Umbilical cord (tissue), 2 donors: Measurements from ENCODE around the gene CMC2. TPM values are rescaled to one million over a fixed set of nuclear protein-coding genes. Genes with fewer than 3 reads are reported as not detected.

Source experiments
- DNase-seq: peaks from one replicate; pipeline ENCODE4 v3.0.0-alpha.2; 2015; ENCODE audit warnings: low spot score
- total RNA-seq: library from RNA; depleted of rRNA; stranded (reverse); fragments of >200 nt; gene quantifications from one replicate; pipeline ENCODE4 v1.2.3, GENCODE V29; 2014; ENCODE audit warnings: low replicate concordance; ENCODE audit not compliant: insufficient read depth

Gene CMC2
- total RNA-seq, 1 donor from 2014 or later, result 15.4 TPM

GRCh38 chr16:80932708-80933095, 74.0 kb downstream of the CMC2 start:
- peak; percentile 62 for DNase-seq

DNA sequence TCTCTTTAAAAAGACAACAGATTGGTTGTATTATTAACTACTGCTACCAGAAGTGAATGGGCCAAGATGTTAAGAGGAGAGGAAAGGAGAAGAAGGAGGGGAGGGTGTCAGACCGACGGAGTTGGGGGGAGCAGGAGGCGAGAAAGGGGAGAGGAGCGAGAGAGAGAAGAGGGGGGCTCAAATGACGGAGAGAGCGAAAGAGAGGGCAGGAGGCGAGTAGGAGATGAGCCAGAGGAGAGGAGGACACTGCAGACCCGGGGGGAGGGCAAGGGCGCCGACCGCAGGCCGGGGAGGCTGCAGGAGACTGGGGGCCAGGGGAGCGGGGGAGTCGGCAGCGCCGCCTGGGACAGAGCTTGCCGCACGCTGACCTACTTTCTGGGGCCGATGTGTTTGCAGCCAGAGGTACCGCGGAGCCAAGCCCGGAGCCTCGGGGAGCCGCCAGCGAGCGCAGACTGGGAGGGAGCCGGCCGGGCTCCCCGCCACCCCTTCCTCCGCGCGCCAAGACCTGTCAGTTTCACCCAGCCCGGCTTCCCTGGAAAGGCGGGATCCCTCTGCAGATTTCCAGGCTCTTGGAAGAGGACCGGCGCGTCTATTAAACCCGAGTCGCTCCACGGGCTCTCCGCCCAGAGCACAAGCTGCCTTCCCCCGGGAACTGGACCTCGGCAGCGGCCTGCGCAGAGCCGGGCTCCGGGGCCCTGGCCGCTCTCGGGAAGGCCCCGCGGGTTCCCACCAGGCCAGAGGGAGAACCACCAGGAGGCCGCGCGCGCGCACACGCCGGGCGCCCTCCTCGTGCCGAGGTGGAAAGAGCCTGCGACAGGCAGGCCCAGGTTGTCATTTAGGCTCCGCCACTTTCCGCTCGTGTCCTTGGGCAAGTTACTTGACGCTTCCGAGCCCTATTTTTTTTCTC, 74.6 kb downstream of the CMC2 start:
- peak; percentile 76 for DNase-seq

GRCh38 chr16:80924372-80924978, 82.2 kb downstream of the CMC2 start:
- peak; percentile 12 for DNase-seq

DNA sequence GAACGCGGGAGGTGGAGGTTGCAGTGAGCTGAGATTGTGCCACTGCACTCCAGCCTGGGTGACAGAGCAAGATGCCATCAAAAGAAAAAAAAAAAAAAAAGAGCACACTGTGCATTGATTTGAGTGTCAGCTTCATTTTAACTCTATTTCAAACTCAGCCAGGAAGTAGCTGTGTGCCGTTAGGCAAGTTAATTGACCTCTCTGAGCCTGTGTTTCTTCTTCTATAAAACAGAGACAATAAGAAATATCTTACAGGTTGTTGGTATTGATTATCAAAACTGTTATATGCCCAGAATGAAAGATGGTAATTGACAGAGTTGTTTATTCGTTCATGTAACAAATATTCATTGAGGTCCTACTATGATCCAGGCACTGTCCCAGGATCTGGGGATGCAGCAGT, 83.3 kb downstream of the CMC2 start:
- DNase-seq, result no peak

Other genes starting within 250 kb of the CMC2 start
- gene CDYL2, start 202.3 kb downstream of the CMC2 start, total RNA-seq, result 3.4 TPM
- gene CENPN, start 329 bp upstream of the CMC2 start, total RNA-seq, result 14.9 TPM
- 55.9 TPM for gene ATMIN, start 29.0 kb upstream of the CMC2 start, total RNA-seq
- not detected for gene C16orf46, start 70.4 kb upstream of the CMC2 start, total RNA-seq
- 17.6 TPM for gene GCSH, start 89.5 kb upstream of the CMC2 start, total RNA-seq
- gene BCO1, start 231.8 kb upstream of the CMC2 start, total RNA-seq, result not detected